ENCODE data around the gene LIMS2. TPM values are rescaled to one million over a fixed set of nuclear protein-coding genes. Genes with fewer than 3 reads are reported as not detected.

The LIMS2 gene
- total and polyA plus RNA-seq, 7 donors, result 9.3 to 31.8 (median 16.4) TPM

DNA sequence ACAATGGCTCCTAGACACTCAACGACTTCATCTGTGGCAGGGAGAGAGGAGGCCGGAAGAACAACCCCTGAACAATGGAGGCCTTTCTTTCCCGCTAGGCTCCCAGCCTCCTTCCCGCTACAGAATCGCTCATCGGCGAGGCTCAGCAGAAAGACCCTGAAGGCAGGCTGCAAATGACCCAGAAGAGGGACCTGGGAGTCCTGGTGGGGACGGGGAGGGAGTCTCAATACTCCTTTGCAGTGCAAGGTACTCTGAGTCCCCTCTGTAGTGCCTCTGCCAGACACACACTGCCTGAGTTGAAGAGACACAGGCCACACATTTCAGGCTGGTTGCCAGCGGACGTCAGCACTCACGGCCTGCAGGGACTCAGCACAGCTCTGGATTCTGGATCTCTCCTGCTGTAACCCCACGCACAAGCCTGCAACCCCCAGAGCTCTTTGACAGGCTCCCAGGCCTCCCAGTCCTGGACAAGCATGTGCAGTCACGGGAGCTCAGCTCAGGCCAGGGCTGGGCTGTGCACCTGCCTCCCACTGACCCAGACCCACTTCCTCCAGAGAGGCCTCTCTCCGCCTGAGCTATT, 23.3 kb downstream of the LIMS2 start:
- peak in 3 of 4 donors; percentile 17 to 27 (median 20) for ATAC-seq
- peaks cover 0 to 3% of the 10 kb centered on the region in 2 donors for H3K36me3 ChIP-seq (ENCODE audit: insufficient read depth in 1 of 2, low read depth in 1 of 2)
- DNase-seq, result peak; percentile 67 to 77
- intact Hi-C loops (cut with DNase I), result loop anchor here (10.0 kb wide), 2 partner anchors 117 to 127 kb away; partner anchors contain the start of genes IWS1 (in 1 of the 2) and MYO7B (in 1 of the 2)
- 71 to 79% (median 78%) methylated on average over 14 of the region's 14 CpGs for WGBS, 3 donors
- no peak overlapping the region for H3K4me3 ChIP-seq
- peaks cover 13% of the 10 kb centered on the region for H3K4me1 ChIP-seq
- TF ChIP-seq, protein P1, sequence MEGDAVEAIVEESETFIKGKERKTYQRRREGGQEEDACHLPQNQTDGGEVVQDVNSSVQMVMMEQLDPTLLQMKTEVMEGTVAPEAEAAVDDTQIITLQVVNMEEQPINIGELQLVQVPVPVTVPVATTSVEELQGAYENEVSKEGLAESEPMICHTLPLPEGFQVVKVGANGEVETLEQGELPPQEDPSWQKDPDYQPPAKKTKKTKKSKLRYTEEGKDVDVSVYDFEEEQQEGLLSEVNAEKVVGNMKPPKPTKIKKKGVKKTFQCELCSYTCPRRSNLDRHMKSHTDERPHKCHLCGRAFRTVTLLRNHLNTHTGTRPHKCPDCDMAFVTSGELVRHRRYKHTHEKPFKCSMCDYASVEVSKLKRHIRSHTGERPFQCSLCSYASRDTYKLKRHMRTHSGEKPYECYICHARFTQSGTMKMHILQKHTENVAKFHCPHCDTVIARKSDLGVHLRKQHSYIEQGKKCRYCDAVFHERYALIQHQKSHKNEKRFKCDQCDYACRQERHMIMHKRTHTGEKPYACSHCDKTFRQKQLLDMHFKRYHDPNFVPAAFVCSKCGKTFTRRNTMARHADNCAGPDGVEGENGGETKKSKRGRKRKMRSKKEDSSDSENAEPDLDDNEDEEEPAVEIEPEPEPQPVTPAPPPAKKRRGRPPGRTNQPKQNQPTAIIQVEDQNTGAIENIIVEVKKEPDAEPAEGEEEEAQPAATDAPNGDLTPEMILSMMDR (IDR thresholded peaks at IDR 0.05), result no peak
- no peaks in the 10 kb centered on the region for H3K27me3 ChIP-seq (ENCODE audit: insufficient read depth in 3 of 3, low read length in 2 of 3)
- H3K9me3 ChIP-seq, result no peaks in the 10 kb centered on the region
- H3K27ac ChIP-seq, result peak overlapping the region; percentile 16

DNA sequence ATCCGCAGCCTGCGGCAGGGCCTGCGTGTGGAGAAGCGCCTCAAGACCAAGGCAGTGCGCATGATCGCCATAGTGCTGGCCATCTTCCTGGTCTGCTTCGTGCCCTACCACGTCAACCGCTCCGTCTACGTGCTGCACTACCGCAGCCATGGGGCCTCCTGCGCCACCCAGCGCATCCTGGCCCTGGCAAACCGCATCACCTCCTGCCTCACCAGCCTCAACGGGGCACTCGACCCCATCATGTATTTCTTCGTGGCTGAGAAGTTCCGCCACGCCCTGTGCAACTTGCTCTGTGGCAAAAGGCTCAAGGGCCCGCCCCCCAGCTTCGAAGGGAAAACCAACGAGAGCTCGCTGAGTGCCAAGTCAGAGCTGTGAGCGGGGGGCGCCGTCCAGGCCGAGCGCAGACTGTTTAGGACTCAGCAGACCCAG, 23.9 kb downstream of the LIMS2 start:
- H3K36me3 ChIP-seq (ENCODE audit: insufficient read depth in 1 of 2, low read depth in 1 of 2), result peaks cover 0 to 3% of the 10 kb centered on the region in 2 donors
- no peak for ATAC-seq
- peak overlapping the region; percentile 16 for H3K27ac ChIP-seq
- no peaks in the 10 kb centered on the region for H3K9me3 ChIP-seq
- TF ChIP-seq, protein P1 (IDR thresholded peaks at IDR 0.05), result no peak
- intact Hi-C loops (cut with DNase I), result loop anchor here (10.0 kb wide), 2 partner anchors 117 to 127 kb away; partner anchors contain the start of genes IWS1 (in 1 of the 2) and MYO7B (in 1 of the 2)
- H3K27me3 ChIP-seq (ENCODE audit: insufficient read depth in 3 of 3, low read length in 2 of 3), result no peaks in the 10 kb centered on the region
- WGBS, 3 donors, result 93 to 97% (median 95%) methylated on average over 29 of the region's 29 CpGs
- H3K4me3 ChIP-seq, result no peak overlapping the region
- peaks cover 16% of the 10 kb centered on the region for H3K4me1 ChIP-seq
- DNase-seq, result peak; percentile 12 to 50

DNA sequence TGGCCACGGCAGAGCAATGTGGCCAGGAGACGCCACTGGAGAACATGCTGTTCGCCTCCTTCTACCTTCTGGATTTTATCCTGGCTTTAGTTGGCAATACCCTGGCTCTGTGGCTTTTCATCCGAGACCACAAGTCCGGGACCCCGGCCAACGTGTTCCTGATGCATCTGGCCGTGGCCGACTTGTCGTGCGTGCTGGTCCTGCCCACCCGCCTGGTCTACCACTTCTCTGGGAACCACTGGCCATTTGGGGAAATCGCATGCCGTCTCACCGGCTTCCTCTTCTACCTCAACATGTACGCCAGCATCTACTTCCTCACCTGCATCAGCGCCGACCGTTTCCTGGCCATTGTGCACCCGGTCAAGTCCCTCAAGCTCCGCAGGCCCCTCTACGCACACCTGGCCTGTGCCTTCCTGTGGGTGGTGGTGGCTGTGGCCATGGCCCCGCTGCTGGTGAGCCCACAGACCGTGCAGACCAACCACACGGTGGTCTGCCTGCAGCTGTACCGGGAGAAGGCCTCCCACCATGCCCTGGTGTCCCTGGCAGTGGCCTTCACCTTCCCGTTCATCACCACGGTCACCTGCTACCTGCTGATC, 24.4 kb downstream of the LIMS2 start:
- Histone ChIP-seq H3K9me3 (no peaks in the 10 kb centered on the region), H3K4me1 (peaks cover 16% of the 10 kb centered on the region), H3K27me3 (ENCODE audit: insufficient read depth in 3 of 3, low read length in 2 of 3) (no peaks in the 10 kb centered on the region), H3K27ac (no peak overlapping the region), H3K36me3 (ENCODE audit: insufficient read depth in 1 of 2, low read depth in 1 of 2) (peaks cover 0 to 3% of the 10 kb centered on the region in 2 donors), H3K4me3 (no peak overlapping the region)
- intact Hi-C loops (cut with DNase I), result loop anchor here (10.0 kb wide), 2 partner anchors 116 to 126 kb away; partner anchors contain the start of genes IWS1 (in 1 of the 2) and MYO7B (in 1 of the 2)
- ATAC-seq (no peak), DNase-seq (peak; percentile 21 to 47)
- WGBS, 3 donors, result 84 to 92% (median 91%) methylated on average over 28 of the region's 28 CpGs
- TF ChIP-seq, protein P1 (IDR thresholded peaks at IDR 0.05), result no peak

DNA sequence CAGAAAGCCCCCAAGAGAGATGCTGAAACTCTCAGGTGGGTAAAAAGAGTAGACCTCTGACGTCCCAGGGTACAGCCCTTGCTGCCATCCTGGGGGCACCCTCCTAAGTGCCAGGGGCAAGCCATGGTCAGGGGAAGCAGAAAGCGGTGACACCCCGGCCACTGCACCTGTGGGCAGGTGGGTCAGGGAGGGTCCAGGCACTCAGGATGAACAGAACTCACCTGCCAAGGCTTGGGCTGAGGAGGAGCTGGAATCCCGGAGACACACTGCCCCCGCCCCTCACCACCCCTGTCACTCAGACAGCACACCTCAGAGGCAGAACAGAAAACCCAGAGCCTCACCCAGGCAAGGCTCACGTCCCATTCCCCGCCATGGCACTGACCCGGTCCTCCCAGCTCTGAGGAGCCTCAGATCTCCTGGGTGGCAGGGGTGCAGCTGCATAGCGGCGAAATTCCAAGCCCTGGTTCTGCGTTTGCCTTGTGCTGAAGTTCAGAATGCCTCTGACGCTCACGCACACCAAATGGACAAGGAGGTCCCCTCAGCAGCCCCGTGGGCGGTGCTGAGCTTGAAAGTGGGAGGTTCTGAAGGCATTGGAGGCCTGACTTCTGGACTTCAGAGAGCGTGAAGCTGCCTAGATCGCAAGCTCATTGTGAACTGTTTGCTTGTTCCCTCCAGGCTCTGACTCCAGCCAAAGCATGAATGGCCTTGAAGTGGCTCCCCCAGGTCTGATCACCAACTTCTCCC, 25.1 kb downstream of the LIMS2 start:
- Histone ChIP-seq H3K4me1 (peaks cover 16% of the 10 kb centered on the region), H3K9me3 (no peaks in the 10 kb centered on the region), H3K27me3 (ENCODE audit: insufficient read depth in 3 of 3, low read length in 2 of 3) (no peaks in the 10 kb centered on the region), H3K27ac (peak overlapping the region; percentile 15), H3K36me3 (ENCODE audit: insufficient read depth in 1 of 2, low read depth in 1 of 2) (peaks cover 0 to 3% of the 10 kb centered on the region in 2 donors), H3K4me3 (no peak overlapping the region)
- TF ChIP-seq, protein P1 (IDR thresholded peaks at IDR 0.05), result no peak
- WGBS, 3 donors, result 67 to 75% (median 71%) methylated on average over 16 to 17 of the region's 17 CpGs
- DNase-seq (peak; percentile 20 to 53), ATAC-seq (peak in 3 of 4 donors; percentile 4 to 28 (median 12))
- intact Hi-C loops (cut with DNase I), result loop anchor here (10.0 kb wide), 2 partner anchors 115 to 125 kb away; partner anchors contain the start of genes IWS1 (in 1 of the 2) and MYO7B (in 1 of the 2)
